Panc1 (cell line): Measurements from ENCODE around the gene ATF7. TPM values are rescaled to one million over a fixed set of nuclear protein-coding genes. Genes with fewer than 3 reads are reported as not detected.

Source experiments
- ATAC-seq: fragments of 200-7000 bp; cut with Tn5 transposase; 2 replicates; pipeline ENCODE4 v1.9.1; 2020; ENCODE audit warnings: mild to moderate bottlenecking, moderate library complexity
- BruUV-seq: library from RNA; stranded (reverse); fragments of 400-500 nt; replicated peaks from 2 replicates; lab custom pipeline; 2021; lab: Mats Ljungman, UMichigan
- CTCF ChIA-PET: fragments of 300-600 bp; sonication (Branson Sonifier 250); formaldehyde crosslinking; loops from one replicate; lab custom pipeline; 2022; ENCODE audit warnings: antibody characterized with exemption; lab: Charles Lee
- POLR2A ChIA-PET: fragments of 300-600 bp; sonication (Branson Sonifier 250); formaldehyde crosslinking; loops from one replicate; lab custom pipeline; 2022; ENCODE audit warnings: antibody characterized with exemption; lab: Charles Lee
- DNase-seq: peaks from one replicate; pipeline ENCODE4 v3.0.0-alpha.2; 2010; ENCODE audit warnings: low read depth, low spot score
- H3K27ac ChIP-seq: 2 replicates; pipeline ENCODE4 v1.5.1; 2011; ENCODE audit warnings: mild to moderate bottlenecking, low read length, inconsistent platforms
- H3K27me3 ChIP-seq: fragments of 200-500 bp; sonication (Bioruptor generic); 2 replicates; pipeline ENCODE4 v1.6.0; 2014; ENCODE audit warnings: low read length, inconsistent platforms; ENCODE audit not compliant: control insufficient read depth, insufficient read depth
- H3K36me3 ChIP-seq: fragments of 200-500 bp; sonication (Bioruptor generic); 2 replicates; pipeline ENCODE4 v1.5.1; 2014; ENCODE audit warnings: inconsistent platforms, mild to moderate bottlenecking, low read length, moderate library complexity; ENCODE audit not compliant: control insufficient read depth, insufficient read depth
- H3K4me1 ChIP-seq: 2 replicates; pipeline ENCODE4 v1.5.1; 2011; ENCODE audit warnings: inconsistent platforms, mild to moderate bottlenecking, low read length, moderate library complexity; ENCODE audit not compliant: control insufficient read depth, insufficient read depth
- H3K4me3 ChIP-seq, 2 experiments: 2 replicates each; pipeline ENCODE4 v1.5.1; 2011 to 2012; ENCODE audit warnings: low read depth in 2 of 2, low read length in 2 of 2, mild to moderate bottlenecking in 2 of 2, inconsistent platforms in 1 of 2, moderate library complexity in 1 of 2
- H3K9me3 ChIP-seq: fragments of 200-500 bp; sonication (Bioruptor generic); 2 replicates; pipeline ENCODE4 v1.5.1; 2014; ENCODE audit warnings: low read depth, mild to moderate bottlenecking, inconsistent platforms, low read length, moderate library complexity; ENCODE audit not compliant: control insufficient read depth, insufficient read depth
- CTCF ChIP-seq: fragments of 450-650 bp; IDR thresholded peaks from 2 replicates; pipeline ENCODE4 v1.5.1; 2017; ENCODE audit warnings: mild to moderate bottlenecking
- POLR2AphosphoS5 ChIP-seq: IDR thresholded peaks from 2 replicates; pipeline ENCODE4 v1.6.1; 2012; ENCODE audit warnings: mild to moderate bottlenecking, low read depth, low read length, moderate library complexity
- REST ChIP-seq, 2 experiments: IDR thresholded peaks; 2 replicates each; pipeline ENCODE4 v1.6.1; 2011 to 2012; ENCODE audit warnings: low read depth in 2 of 2, control low read depth in 1 of 2, low read length in 1 of 2, mild to moderate bottlenecking in 1 of 2, moderate library complexity in 1 of 2; ENCODE audit not compliant: insufficient read depth in 1 of 2
- SIN3A ChIP-seq: IDR thresholded peaks from 2 replicates; pipeline ENCODE4 v1.6.1; 2012; ENCODE audit warnings: low read depth, mild to moderate bottlenecking, low read length, moderate library complexity, borderline replicate concordance; ENCODE audit not compliant: insufficient read depth
- TCF7L2 ChIP-seq: IDR thresholded peaks from 2 replicates; pipeline ENCODE4 v1.6.1; 2011; ENCODE audit warnings: mild to moderate bottlenecking, low read depth, low read length, inconsistent platforms
- in situ Hi-C: cut with HindIII; loops from 2 replicates; pipeline ENCODE4 v1.10.0; 2016; ENCODE audit warnings: low sequenced_read_pairs, low pct_unique_long_range_greater_than_20kb
- intact Hi-C: fragments of 100-400 bp; cut with micrococcal nuclease; formaldehyde crosslinking; loops from one replicate; pipeline ENCODE4 v1.10.0; 2022; ENCODE audit not compliant: unreplicated experiment
- total RNA-seq: library from RNA; stranded (reverse); gene quantifications from one replicate; pipeline ENCODE4 v1.2.1, GENCODE V29; 2021; ENCODE audit not compliant: unreplicated experiment

Gene ATF7
- total RNA-seq, 1 experiment from 2014 or later = 29.5 TPM

GRCh38 chr12:53585448-53586125 is 40.6 kb downstream of the ATF7 start:
- ChIA-PET POLR2A (no interaction called here), CTCF (no interaction called here)
- Histone ChIP-seq H3K4me3 (no peak overlapping the region), H3K9me3 (no peaks in the 10 kb centered on the region), H3K27ac (no peak overlapping the region), H3K4me1 (no peaks in the 10 kb centered on the region), H3K27me3 (no peaks in the 10 kb centered on the region), H3K36me3 (no peaks in the 10 kb centered on the region)
- DNase-seq (no peak), ATAC-seq (no peak)
- intact Hi-C loops (no loop called here), in situ Hi-C loops (no loop called here)
- no peak for TF ChIP-seq POLR2AphosphoS5
- no peak for TF ChIP-seq REST (IDR thresholded peaks at IDR 0.05; ENCODE audit: insufficient read depth in 1 of 2, low read depth in 2 of 2, low read length in 1 of 2)
- TF ChIP-seq TCF7L2 = no peak
- TF ChIP-seq CTCF = no peak
- no peak for TF ChIP-seq SIN3A
- BruUV-seq = no TSS peak

- DNase-seq (no peak), ATAC-seq (no peak)
- in situ Hi-C loops = no loop called here
- Histone ChIP-seq H3K4me3 (no peak overlapping the region), H3K4me1 (no peaks in the 10 kb centered on the region), H3K9me3 (no peaks in the 10 kb centered on the region), H3K36me3 (no peaks in the 10 kb centered on the region), H3K27ac (no peak overlapping the region), H3K27me3 (no peaks in the 10 kb centered on the region)
- TF ChIP-seq TCF7L2 (no peak), POLR2AphosphoS5 (no peak), REST (IDR thresholded peaks at IDR 0.05; ENCODE audit: insufficient read depth in 1 of 2, low read depth in 2 of 2, low read length in 1 of 2) (no peak), CTCF (no peak), SIN3A (no peak)
- no TSS peak for BruUV-seq
- CTCF ChIA-PET = interaction anchor here (0.6 kb wide), 2 partner anchors 34 to 166 kb away, joined by 3 read pairs; no protein-coding TSS in a partner anchor
- POLR2A ChIA-PET = no interaction called here
- intact Hi-C loops = no loop called here
These were observed 46.6 kb downstream of the ATF7 start for GRCh38 chr12:53579545-53579955.
